Measurements from ENCODE around the gene HTATSF1.

The HTATSF1 gene, protein sequence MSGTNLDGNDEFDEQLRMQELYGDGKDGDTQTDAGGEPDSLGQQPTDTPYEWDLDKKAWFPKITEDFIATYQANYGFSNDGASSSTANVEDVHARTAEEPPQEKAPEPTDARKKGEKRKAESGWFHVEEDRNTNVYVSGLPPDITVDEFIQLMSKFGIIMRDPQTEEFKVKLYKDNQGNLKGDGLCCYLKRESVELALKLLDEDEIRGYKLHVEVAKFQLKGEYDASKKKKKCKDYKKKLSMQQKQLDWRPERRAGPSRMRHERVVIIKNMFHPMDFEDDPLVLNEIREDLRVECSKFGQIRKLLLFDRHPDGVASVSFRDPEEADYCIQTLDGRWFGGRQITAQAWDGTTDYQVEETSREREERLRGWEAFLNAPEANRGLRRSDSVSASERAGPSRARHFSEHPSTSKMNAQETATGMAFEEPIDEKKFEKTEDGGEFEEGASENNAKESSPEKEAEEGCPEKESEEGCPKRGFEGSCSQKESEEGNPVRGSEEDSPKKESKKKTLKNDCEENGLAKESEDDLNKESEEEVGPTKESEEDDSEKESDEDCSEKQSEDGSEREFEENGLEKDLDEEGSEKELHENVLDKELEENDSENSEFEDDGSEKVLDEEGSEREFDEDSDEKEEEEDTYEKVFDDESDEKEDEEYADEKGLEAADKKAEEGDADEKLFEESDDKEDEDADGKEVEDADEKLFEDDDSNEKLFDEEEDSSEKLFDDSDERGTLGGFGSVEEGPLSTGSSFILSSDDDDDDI

DNA sequence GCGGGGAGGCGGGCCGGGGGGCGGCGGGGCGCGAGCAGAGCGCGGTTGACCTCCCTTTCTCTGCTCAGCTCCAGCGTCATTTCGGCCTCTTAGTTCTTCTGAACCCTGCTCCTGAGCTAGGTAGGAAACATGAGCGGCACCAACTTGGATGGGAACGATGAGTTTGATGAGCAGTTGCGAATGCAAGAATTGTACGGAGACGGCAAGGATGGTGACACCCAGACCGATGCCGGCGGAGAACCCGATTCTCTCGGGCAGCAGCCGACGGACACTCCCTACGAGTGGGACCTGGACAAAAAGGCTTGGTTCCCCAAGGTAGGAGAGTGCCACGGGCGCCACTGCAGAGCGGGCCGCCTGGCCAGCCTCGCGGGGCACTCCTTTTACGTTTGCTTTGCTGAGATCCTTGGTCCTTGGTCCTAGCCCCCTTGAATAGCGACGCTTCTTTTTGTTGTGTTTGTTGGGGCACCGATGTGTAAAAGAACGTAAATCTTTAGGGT, at the start of gene HTATSF1:
HTATSF1 (plus strand) TSS at position 37 of the 497 bp plus-strand sequence; CDS start at position 130, 93 bp downstream.
- no peak for DNase-seq

DNA sequence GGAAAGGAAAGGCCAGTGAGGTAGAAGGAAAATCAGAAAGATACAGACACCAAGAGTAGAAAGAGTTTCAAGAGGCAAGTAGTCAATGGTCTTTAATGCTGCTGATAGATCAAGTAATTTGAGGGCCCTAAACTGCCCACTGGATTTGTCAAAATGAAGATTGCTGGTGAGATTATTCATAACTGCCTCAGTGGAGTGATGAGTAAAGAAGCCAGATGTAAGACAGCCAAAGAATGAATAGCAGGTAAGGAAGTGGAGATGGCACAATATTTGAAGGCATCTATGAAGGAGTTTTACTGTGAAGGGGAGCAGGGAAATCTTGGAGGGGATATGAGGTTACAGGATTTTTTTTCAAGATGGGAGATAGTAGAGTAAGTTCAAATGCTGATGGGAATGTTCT, 49.4 kb upstream of the HTATSF1 start:
- DNase-seq = no peak

DNA sequence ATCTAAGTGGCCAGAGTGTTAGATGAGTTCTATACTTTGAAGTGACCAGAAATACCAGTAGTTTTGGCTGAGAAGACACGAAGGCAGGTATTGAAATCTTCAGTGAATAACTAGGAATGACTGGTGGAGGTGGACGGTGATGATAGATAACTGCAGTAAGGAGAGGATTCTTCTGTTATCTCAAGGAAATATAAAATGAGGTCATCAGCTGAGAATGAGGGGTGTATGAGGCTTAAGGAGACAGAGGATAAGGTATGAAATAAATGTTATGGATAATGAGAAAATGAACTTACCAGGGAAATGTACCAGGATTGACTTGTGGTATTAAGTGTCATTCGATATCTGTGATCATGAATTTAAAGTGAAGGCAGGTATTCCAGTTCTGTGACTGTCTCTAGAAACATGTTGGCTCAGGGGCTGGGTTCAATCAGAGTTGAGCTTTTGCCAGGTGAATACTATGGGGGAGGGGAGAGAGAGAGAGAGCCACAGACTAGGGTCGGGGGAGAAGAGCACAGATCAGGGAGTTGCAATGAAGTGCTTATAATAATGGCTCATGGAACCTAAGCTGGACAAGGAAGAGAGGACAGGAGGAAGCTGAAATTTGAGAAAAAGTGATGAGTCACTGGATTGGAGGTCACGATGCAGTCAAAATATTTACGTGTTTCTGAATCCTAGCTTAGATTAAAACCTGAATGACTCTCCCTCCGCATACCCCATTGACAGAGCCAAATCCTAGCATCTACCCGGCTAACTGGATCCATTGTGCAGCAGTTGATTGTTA, 47.2 kb upstream of the HTATSF1 start:
- DNase-seq = no peak

DNA sequence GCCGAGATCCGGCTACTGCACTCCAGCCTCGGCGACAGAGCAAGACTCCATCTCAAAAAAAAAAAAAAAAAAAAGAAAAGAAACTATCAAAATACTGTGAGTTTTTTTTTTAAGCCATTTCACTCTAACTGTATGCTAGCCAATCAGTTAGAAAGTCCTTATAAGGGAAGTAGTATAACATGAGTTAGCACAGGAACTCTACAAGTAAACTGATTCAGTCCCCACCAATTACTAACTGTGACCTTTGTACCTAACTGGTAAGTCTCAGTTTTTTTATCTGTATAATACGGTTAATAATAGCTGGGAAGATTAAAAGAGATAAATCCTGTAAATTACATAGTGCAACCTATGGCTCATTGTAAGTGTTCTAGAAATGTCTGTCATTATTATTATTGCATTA, 44.8 kb upstream of the HTATSF1 start:
- no peak for DNase-seq

DNA sequence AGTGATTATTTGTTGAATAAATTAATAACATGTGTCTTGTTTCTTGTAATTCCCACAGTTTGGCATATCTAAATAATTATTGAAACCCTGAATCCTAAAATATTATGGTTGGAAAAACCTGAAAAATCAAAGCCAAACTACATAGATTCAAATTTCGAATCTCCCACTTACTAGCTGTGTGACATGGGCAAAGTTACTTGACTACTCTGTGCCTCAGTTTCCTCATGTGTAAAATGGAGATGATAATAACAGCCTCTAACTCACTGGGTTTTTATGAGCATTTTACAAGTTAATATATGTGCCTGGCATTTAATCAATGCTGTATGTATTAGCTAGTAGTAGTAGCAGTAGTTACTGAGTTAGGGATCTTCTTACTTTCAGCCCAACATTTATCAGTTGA, 44.3 kb upstream of the HTATSF1 start:
- DNase-seq = no peak

DNA sequence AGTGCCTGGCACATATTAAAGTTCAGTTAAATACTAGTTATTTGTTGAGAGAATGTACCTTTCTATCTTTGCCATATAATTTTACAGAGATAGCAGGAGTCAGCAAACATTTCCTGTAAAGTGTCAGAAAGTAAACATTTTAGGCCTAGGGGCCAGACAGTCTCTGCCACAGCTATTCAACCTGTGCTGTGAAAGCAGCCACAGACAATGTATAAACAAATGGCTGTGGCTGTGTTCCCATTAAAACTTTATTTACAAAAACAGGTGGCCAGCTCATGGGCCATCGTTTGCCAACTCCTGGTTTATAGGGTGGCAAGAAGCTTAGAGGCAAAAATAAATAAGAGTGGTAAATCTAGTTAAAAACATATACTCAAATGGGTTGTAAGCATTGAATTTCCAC, 43.6 kb upstream of the HTATSF1 start:
- no peak for DNase-seq

DNA sequence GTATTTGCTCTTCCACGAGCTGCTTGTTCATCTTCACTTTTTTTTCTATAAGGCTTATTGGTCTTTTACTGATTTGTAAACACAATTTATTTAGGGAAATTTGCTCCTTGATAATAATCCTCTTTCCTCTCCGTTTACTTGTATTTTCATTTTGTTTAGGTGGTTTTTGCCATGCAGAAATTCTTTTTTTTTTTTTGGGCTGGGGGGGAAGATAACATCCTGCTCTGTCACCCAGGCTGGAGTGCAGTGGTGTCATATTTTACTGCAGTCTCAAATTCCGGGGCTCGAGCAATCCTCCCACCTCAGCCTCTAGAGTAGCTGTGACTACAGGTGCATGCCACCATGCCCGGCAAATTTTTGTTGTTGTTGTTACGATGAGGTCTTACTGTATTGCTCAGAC, 41.3 kb upstream of the HTATSF1 start:
- no peak for DNase-seq

DNA sequence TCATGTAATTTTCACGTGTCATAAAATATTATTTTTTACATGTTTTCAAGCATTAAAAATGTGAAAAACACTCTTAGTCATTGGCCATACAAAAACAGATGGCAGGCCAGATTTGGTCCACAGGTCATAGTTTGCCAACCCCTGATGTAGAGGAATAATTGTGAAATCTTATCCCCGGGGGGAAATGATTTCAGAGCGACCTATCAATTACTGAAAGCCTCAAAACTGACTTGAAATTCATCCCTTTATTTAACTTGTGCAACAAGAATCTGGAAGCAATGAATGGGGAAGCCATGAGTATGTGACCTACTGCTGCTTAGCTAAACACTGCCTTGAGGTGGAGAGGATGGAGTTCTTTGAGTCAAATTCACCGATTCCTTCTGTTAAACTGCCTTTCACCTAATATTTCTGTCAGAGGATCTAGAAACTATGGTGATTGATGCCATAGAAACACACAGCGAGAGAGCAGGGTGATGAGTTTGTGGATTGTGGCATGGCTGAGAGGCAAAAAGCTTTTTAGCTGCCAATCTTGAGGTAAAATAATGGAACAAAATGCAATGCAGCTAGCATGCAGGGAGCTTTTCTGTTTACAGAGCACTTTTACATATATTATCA, 40.0 kb upstream of the HTATSF1 start:
- no peak for DNase-seq

DNA sequence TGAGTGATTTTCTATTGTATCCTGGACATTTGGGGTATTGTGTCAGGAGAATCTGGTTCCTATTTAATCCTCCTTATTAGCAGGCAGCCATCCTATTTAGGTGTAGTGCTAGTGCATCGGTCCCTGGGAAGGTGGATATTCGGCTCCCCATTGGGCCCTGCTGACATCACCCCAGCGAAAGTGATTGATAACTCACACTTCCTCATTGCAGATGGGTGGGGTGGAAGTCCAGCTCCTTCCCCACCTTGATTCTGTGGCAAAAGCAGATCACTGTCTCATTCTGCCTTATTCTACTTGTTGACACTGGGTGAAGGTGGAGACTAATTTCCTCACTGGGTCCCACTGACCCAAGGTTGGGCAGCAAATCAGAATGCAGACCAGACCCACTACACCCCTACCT, 32.8 kb upstream of the HTATSF1 start:
- no peak for DNase-seq

DNA sequence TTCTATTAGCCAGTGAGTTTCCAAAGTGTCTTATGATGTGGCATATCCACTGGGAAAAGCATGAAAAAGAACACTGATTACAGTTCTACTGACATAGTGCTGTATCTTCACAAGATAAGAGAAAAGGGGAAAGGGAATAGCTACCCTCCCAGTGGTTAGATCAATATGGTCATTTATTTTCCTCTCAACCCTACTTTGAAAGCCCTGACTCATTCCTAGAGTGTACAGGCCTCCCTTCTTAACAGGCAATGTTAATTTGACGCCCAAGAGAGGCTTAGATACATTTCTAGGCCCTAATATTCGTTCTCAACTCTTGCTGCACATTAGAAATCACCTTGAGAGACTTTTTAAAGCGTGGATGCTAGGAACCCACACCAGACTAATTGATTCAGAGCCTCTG, 30.1 kb upstream of the HTATSF1 start:
- DNase-seq = no peak

DNA sequence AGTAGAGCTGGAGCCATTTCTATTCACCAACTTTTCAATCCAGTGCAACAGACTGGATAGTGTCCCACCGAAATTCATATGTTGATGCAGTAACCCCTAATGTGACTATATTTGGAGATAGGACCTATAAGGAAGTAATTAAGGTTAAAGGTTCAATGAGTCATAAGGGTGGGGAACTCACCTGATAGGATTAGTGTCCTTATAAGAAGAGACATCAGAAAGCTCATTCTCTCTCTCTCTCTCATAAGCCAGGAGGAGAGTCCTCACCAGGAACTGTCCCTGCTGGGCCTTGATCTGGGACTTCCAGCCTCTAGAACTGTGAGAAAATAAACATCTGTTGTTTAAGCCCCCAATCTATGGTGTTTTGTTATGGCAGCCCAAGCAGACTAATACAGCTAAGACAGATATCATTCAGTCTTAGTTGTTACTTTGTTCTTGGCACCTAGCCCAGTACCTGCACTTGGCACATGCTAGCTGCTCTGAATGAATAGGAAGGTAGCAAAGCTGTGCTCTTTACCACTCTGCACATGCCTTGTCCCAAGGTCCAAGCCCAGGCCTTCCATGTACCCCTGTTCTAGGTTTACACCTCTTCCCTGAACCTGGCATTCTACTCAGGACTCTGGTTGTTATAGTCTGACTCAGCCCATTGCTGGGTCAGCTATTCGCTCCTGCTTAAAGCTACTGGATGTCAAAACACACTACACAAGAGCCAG, 28.8 kb upstream of the HTATSF1 start:
- DNase-seq = no peak

DNA sequence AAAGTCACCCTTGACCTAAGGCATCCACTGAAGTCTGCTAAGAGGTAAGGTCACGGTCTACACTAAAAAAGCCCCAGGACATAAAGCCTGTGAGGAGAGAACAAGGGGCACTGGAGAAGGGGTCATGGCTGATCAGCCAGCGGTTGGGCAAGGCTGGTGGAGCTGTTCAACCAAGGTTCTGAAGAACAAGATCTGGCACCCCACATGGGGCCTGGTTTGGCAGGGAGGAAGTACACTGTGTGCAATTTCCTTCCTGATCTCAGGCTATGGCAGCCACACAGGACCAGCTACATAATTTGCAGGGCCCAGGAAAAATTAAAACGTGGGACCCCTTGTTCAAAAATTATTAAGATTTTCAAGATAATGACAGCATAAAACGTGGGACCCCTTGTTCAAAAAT, 23.7 kb upstream of the HTATSF1 start:
- DNase-seq = no peak

DNA sequence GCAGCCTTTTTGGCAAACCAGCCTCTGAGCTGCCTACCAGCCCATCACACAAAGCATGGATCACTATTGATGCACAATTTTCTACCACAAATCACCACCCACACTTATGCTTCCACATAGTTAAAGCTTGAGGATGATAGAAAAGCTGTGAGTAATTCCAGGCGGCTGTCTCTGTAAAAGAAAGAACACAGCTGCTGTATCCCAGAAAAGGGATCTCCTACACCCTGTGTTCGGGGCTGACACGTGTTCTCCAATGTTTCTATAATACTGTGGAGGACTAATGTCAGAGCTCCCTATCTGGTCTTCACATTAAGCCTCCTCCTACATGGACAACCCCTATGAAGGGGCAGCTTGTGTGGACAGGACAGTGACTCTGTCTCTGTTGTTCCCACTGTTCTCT, 22.2 kb upstream of the HTATSF1 start:
- DNase-seq = no peak

DNA sequence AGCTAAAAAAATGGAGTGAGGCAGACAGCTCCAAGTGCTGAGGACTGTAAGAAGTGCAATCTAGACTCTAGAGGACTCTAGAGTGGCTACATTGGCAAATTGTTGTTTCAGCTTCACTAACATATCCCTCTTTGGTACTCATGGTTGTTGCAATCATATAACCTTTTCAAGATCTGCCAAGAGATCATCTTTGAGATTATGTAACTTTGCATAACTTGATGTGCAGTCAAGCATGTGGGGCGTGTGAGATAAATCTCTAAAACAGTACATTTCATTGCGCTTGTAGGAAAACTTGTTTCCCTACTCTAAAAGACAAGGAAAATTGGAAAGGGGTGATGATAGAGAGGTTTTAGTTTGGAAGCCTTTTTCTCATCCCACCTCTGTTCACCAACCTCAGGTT, 20.9 kb upstream of the HTATSF1 start:
- DNase-seq = no peak

DNA sequence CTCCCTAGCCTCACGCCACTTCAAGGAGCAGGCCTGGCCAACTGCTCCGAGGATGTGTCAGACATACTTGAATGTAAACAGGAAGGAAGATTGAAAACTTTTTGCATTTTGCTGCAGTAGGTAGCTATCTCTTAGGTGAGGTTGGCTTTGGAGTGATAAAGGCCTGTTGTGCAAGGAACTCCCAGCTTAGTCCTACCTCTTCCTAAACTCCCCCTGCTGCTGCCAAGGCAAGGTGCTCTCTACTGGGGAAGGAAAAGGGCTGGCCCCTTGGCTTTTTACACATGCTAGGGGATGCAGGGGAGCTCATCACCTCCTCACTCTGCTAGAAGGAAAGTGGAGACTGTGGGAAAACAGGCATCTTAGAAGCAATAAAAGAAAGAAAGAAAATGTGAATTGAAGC, 20.4 kb upstream of the HTATSF1 start:
- DNase-seq = no peak

DNA sequence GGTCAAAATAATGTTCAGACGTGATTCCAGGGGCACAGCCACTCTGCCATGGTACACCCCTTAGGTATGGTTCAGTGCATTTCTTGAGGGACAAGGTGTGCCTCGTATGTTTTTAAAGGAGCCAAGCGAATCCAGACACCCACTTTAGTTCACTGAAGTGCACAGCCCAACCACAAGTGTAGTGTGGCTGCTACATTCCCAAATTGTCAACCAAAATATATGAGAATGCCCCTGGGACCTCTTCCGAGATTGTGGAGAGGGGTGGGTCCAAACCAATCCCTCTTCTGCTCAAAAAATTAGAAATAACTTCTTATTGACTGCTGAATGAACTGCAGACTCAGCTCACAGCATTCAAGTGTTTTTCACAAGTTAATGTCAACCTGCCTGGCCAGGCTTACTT, 17.0 kb upstream of the HTATSF1 start:
- DNase-seq = no peak

DNA sequence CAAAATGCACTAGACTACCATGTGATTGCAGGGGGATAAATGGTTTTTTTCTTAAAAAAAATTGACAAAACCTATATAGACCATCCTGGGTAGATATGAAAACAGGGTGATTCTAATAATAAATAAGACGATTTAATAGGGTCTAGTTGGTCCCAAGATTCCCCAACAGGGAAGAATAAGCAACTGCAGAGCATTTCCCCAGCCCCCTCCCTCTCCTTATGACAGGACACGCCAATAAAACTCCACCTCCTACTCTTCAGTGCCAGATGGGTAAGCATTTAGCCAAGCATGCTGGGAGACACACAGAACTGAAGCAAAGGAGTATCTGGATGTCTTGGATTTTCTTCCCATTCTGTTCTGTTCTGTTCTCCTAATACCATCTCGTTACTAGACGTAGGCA, 9.7 kb upstream of the HTATSF1 start, which contains the start of gene BRS3:
BRS3 (plus strand) TSS at position 301 of the 400 bp plus-strand sequence. CDS start 168 bp downstream, outside the sequence.
- DNase-seq = no peak

DNA sequence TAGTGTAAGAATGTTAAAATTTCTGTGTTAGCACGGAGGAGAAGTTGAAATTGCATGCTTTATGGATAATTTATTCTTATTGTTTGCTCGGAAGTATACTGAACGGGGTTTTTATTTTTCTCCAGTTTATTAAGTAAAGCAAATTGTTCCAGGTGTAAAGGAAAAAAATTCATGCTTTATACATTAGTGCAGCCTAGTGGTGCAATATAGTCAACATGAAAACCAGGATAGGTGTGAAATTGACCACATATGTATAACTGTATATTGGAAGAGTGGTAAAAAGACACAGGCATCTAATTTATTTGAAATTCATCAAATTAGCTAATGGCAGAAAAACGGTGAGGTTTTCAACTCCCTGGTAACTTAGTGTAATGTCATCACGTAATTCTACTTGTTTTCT, 8.7 kb upstream of the HTATSF1 start:
- no peak for DNase-seq

DNA sequence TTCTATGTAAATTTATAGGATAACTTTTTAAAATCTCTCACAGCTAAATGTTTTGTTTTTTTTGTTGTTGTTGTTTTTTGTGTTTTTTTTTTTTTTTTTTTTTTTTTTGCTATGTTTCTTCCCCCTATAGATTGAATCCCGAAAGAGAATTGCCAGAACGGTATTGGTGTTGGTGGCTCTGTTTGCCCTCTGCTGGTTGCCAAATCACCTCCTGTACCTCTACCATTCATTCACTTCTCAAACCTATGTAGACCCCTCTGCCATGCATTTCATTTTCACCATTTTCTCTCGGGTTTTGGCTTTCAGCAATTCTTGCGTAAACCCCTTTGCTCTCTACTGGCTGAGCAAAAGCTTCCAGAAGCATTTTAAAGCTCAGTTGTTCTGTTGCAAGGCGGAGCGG, 5.6 kb upstream of the HTATSF1 start:
- no peak for DNase-seq

DNA sequence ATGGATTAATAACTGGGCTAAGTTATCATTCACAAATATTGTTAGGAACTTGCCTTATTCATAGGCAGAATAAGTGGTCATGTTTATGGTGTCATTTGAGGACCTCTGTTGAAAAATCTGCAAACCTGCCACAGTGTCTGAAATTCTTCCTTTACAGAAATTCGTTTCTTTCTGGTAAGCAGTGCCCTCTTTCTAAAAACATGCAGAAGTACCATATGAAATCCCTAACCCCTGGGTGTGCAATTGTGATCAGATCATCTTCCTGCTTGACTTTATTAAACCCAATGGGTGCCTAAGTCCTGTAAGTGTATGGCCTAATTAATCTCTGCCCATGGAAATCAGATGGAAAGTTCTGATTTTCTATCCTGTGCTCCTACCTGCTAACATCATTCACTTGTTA, 4.4 kb upstream of the HTATSF1 start:
- no peak for DNase-seq

DNA sequence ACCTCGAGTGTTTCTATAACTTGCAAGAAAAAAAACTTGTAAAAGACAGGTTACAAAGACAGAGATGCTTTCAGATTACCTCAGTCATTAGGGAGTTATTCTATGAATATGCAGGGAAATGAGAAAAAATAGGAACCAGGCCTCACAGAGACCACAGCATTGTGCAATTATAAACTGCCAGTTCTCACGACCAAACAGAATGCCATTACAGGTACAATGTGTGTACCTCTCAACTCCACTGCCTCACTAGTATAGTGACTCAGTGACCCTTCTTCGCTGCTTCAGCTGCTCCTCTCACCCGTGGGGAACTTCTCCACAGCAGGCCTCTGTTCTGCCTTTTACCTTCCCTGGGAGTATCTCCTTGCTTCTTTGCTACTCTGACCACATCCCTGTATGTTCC, 2.3 kb upstream of the HTATSF1 start:
- no peak for DNase-seq

DNA sequence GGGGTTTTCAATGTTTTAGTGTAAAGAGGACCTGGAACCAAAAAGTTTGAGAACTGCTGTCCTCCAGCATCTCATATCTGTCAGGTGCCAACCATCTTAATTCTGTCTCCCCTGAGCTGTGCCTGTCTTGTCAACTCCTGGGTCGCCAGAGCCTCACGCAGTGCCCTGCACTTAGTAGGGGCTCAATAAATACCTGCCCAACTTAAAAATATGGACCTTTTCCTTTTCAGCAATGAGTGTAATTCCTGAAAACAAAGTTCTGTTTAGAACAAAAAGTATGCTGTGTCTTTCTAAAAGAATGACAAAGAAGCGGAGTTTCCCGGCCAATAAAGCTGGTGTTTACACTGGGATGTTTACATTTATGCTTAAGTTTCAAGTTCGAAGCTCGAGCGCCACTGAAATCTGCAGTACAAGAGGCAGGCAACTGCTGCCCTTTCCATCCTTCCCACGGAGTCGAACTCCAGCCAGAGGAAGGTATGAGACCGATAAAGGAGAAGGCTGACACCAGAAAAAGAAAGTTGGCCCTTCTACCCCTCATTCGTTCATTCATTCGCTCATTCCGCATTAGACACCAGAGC, 1.1 kb upstream of the HTATSF1 start:
- no peak for DNase-seq

All from stimulated activated CD4-positive, alpha-beta T cell treated with anti-CD3 and anti-CD28 coated beads, Interleukin-4, amount 100 ng/mL, for 1 hour (primary cell).